ENCODE measurements around the gene ZFYVE9. TPM values are rescaled to one million over a fixed set of nuclear protein-coding genes. Genes with fewer than 3 reads are reported as not detected.

Gene ZFYVE9
- total and polyA plus RNA-seq, 9 of the 15 experiments (the other 6 are each of a cell fraction or from before 2014, with no cell fraction given), result 0.52 to 14.4 (median 8.9) TPM

DNA sequence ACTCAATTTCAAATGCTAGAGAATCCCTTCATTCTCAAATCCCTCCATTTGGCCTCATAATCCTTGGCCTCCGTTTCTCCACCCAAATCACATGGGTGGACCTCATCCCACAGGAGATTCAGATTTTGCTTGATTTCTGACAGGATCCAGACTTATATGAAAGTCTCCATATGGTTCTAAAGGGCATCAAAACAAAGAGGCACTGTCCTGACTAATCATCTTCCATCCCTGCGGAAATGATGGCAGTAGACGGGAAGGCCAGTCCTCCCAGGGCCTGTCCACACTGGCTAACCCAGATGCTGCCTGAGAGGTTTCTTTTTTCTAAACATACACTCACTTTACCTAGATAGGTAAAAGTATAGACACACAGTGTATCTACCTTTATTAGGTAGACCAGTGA is 243.5 kb downstream of the ZFYVE9 start (continued):
- TF ChIP-seq, protein P1, sequence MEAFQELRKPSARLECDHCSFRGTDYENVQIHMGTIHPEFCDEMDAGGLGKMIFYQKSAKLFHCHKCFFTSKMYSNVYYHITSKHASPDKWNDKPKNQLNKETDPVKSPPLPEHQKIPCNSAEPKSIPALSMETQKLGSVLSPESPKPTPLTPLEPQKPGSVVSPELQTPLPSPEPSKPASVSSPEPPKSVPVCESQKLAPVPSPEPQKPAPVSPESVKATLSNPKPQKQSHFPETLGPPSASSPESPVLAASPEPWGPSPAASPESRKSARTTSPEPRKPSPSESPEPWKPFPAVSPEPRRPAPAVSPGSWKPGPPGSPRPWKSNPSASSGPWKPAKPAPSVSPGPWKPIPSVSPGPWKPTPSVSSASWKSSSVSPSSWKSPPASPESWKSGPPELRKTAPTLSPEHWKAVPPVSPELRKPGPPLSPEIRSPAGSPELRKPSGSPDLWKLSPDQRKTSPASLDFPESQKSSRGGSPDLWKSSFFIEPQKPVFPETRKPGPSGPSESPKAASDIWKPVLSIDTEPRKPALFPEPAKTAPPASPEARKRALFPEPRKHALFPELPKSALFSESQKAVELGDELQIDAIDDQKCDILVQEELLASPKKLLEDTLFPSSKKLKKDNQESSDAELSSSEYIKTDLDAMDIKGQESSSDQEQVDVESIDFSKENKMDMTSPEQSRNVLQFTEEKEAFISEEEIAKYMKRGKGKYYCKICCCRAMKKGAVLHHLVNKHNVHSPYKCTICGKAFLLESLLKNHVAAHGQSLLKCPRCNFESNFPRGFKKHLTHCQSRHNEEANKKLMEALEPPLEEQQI (IDR thresholded peaks at IDR 0.05), result no peak
- no peak for TF ChIP-seq ZNF668 (CRISPR knock-in tag; IDR thresholded peaks at IDR 0.05)
- TF ChIP-seq HNRNPH1 (optimal IDR thresholded peaks at IDR 0.05; ENCODE audit: low read depth, low read length), result no peak
- TF ChIP-seq GABPA (tag; conservative IDR thresholded peaks at IDR 0.05; ENCODE audit: low read depth), result no peak
- TF ChIP-seq ZNF780A (CRISPR knock-in tag; IDR thresholded peaks at IDR 0.05), result no peak
- no peak for TF ChIP-seq HDAC6 (IDR thresholded peaks at IDR 0.05; ENCODE audit: low read depth, low read length)
- TF ChIP-seq, protein P2, sequence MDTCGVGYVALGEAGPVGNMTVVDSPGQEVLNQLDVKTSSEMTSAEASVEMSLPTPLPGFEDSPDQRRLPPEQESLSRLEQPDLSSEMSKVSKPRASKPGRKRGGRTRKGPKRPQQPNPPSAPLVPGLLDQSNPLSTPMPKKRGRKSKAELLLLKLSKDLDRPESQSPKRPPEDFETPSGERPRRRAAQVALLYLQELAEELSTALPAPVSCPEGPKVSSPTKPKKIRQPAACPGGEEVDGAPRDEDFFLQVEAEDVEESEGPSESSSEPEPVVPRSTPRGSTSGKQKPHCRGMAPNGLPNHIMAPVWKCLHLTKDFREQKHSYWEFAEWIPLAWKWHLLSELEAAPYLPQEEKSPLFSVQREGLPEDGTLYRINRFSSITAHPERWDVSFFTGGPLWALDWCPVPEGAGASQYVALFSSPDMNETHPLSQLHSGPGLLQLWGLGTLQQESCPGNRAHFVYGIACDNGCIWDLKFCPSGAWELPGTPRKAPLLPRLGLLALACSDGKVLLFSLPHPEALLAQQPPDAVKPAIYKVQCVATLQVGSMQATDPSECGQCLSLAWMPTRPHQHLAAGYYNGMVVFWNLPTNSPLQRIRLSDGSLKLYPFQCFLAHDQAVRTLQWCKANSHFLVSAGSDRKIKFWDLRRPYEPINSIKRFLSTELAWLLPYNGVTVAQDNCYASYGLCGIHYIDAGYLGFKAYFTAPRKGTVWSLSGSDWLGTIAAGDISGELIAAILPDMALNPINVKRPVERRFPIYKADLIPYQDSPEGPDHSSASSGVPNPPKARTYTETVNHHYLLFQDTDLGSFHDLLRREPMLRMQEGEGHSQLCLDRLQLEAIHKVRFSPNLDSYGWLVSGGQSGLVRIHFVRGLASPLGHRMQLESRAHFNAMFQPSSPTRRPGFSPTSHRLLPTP (IDR thresholded peaks at IDR 0.05; ENCODE audit: borderline replicate concordance, extremely low read depth, insufficient read length), result no peak
- TF ChIP-seq NCOA1 (IDR thresholded peaks at IDR 0.05; ENCODE audit: low read depth), result no peak
- TF ChIP-seq ZNF3 (CRISPR knock-in tag; IDR thresholded peaks at IDR 0.05), result no peak
- TF ChIP-seq, protein P3, sequence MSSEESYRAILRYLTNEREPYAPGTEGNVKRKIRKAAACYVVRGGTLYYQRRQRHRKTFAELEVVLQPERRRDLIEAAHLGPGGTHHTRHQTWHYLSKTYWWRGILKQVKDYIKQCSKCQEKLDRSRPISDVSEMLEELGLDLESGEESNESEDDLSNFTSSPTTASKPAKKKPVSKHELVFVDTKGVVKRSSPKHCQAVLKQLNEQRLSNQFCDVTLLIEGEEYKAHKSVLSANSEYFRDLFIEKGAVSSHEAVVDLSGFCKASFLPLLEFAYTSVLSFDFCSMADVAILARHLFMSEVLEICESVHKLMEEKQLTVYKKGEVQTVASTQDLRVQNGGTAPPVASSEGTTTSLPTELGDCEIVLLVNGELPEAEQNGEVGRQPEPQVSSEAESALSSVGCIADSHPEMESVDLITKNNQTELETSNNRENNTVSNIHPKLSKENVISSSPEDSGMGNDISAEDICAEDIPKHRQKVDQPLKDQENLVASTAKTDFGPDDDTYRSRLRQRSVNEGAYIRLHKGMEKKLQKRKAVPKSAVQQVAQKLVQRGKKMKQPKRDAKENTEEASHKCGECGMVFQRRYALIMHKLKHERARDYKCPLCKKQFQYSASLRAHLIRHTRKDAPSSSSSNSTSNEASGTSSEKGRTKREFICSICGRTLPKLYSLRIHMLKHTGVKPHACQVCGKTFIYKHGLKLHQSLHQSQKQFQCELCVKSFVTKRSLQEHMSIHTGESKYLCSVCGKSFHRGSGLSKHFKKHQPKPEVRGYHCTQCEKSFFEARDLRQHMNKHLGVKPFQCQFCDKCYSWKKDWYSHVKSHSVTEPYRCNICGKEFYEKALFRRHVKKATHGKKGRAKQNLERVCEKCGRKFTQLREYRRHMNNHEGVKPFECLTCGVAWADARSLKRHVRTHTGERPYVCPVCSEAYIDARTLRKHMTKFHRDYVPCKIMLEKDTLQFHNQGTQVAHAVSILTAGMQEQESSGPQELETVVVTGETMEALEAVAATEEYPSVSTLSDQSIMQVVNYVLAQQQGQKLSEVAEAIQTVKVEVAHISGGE (CRISPR knock-in tag; IDR thresholded peaks at IDR 0.05), result no peak
- TF ChIP-seq ZNF134 (CRISPR knock-in tag; conservative IDR thresholded peaks at IDR 0.05), result no peak

All from K562 (cell line).